HepG2 (cell line): ENCODE measurements around the gene HSPA1B. TPM values are rescaled to one million over a fixed set of nuclear protein-coding genes. Genes with fewer than 3 reads are reported as not detected.

Experiments
- ATF4 ChIP-seq, 2 experiments: fragments of 450-650 bp in 1 of 2; sonication (generic) in 1 of 2; formaldehyde crosslinking; IDR thresholded peaks; 2 replicates each; pipeline versions ENCODE4 v1.5.0 to v1.8.0; 2020 to 2022; ENCODE audit warnings: mild to moderate bottlenecking in 1 of 2, missing genetic modification reagents in 1 of 2
- ATF7-NPFF ChIP-seq: sonication (generic); formaldehyde crosslinking; IDR thresholded peaks from 2 replicates; pipeline ENCODE4 v1.8.1; 2023; ENCODE audit warnings: mild to moderate bottlenecking, low read depth, missing genetic modification reagents, moderate library complexity
- DBP ChIP-seq: sonication (generic); formaldehyde crosslinking; IDR thresholded peaks from 2 replicates; pipeline ENCODE4 v1.4.0; 2020; ENCODE audit warnings: missing genetic modification reagents; ENCODE audit errors: not compliant biosample characterization
- HNRNPH1 ChIP-seq: fragments of 200-400 bp; formaldehyde crosslinking; optimal IDR thresholded peaks from 2 replicates; pipeline ENCODE3; 2017; ENCODE audit warnings: mild to moderate bottlenecking, low read depth, low read length
- IKZF4 ChIP-seq: sonication (generic); formaldehyde crosslinking; IDR thresholded peaks from 2 replicates; pipeline ENCODE4 v1.5.1; 2020; ENCODE audit warnings: borderline replicate concordance, mild to moderate bottlenecking, low read depth, missing genetic modification reagents; ENCODE audit errors: not compliant biosample characterization
- IRF1 ChIP-seq: sonication (generic); formaldehyde crosslinking; IDR thresholded peaks from 2 replicates; pipeline ENCODE4 v1.4.0; 2020; ENCODE audit warnings: low read depth, mild to moderate bottlenecking, missing genetic modification reagents
- SRY ChIP-seq: sonication (generic); formaldehyde crosslinking; IDR thresholded peaks from 2 replicates; pipeline ENCODE4 v1.8.0; 2022; ENCODE audit warnings: mild to moderate bottlenecking, missing genetic modification reagents
- STAG1 ChIP-seq: sonication (generic); formaldehyde crosslinking; IDR thresholded peaks from 2 replicates; pipeline ENCODE4 v1.4.0; 2020; ENCODE audit warnings: missing genetic modification reagents
- TMF1 ChIP-seq: sonication (generic); formaldehyde crosslinking; IDR thresholded peaks from 2 replicates; pipeline ENCODE4 v1.8.1; 2022; ENCODE audit warnings: low read depth, missing genetic modification reagents
- ZBTB33 ChIP-seq: sonication (generic); formaldehyde crosslinking; IDR thresholded peaks from 2 replicates; pipeline ENCODE4 v1.4.0; 2020; ENCODE audit warnings: missing genetic modification reagents
- ZBTB38 ChIP-seq: sonication (generic); formaldehyde crosslinking; IDR thresholded peaks from 2 replicates; pipeline ENCODE4 v1.5.1; 2020; ENCODE audit warnings: mild to moderate bottlenecking, missing genetic modification reagents
- ZBTB7B ChIP-seq: sonication (generic); formaldehyde crosslinking; IDR thresholded peaks from 2 replicates; pipeline ENCODE4 v1.4.0; 2020; ENCODE audit warnings: missing genetic modification reagents
- ZNF562 ChIP-seq: sonication (generic); formaldehyde crosslinking; IDR thresholded peaks from 2 replicates; pipeline ENCODE4 v1.8.0; 2022; ENCODE audit warnings: missing genetic modification reagents, borderline replicate concordance
- ZNF577 ChIP-seq: sonication (generic); formaldehyde crosslinking; IDR thresholded peaks from 2 replicates; pipeline ENCODE4 v1.4.0; 2020; ENCODE audit warnings: mild to moderate bottlenecking, low read depth, missing genetic modification reagents, borderline replicate concordance
- ZNF580 ChIP-seq: IDR thresholded peaks from 2 replicates; pipeline ENCODE4 v1.6.1; 2016; ENCODE audit warnings: low read depth, borderline replicate concordance
- ZNF614 ChIP-seq: IDR thresholded peaks from 2 replicates; pipeline ENCODE4 v1.6.1; 2018; ENCODE audit warnings: missing biosample characterization, missing genetic modification reagents, inconsistent platforms, borderline replicate concordance
- ZNF784 ChIP-seq: sonication (generic); formaldehyde crosslinking; IDR thresholded peaks from 2 replicates; pipeline ENCODE4 v1.5.1; 2020; ENCODE audit warnings: missing genetic modification reagents, mild to moderate bottlenecking, borderline replicate concordance
- polyA plus RNA-seq, 8 experiments: library from polyadenylated mRNA; depleted of rRNA in 3 of 8; stranded (reverse) in 7 of 8; unstranded in 1 of 8; fragments of >200 nt; fragmentation: Illumina TruSeq in 4 of 8; extraction: Trizol in 4 of 8; gene quantifications; 2 replicates each; pipeline versions ENCODE4 v1.2.1 to v1.2.3, GENCODE V29; 2011 to 2016; ENCODE audit warnings: low read depth in 4 of 8, missing spikeins in 1 of 8, mixed read lengths in 1 of 8; ENCODE audit not compliant: insufficient read depth in 1 of 8
- total RNA-seq, 5 experiments: library from RNA; depleted of rRNA; stranded (reverse); fragments of >200 nt; fragmentation: Illumina TruSeq; extraction: Trizol; gene quantifications; 2 replicates each; pipeline ENCODE4 v1.2.3, GENCODE V29; 2016; ENCODE audit warnings: low read depth in 1 of 5

HSPA1B gene
- total and polyA plus RNA-seq, 2 of the 13 experiments (the other 11 are each of a cell fraction or from before 2014, with no cell fraction given): 26.0 to 186 TPM

- TF ChIP-seq DBP (CRISPR knock-in tag) (no peak), STAG1 (0 out of 2 replicates have a peak, but pooled peaks have one; percentile 13), ZBTB7B (no peak), SRY (CRISPR knock-in tag) (no peak; the same call in 1 of the 2 replicates), ZBTB38 (no peak), ZNF562 (CRISPR knock-in tag) (no peak), ZBTB33 (no peak), ZNF614 (CRISPR knock-in tag) (no peak), ZNF577 (no peak), ZNF580 (CRISPR knock-in tag) (no peak), HNRNPH1 (no peak), IRF1 (no peak), TMF1 (CRISPR knock-in tag) (no peak), ATF7-NPFF (CRISPR knock-in tag) (no peak), ZNF784 (CRISPR knock-in tag) (no peak), IKZF4 (CRISPR knock-in tag) (peak; percentile 20), ATF4 (CRISPR knock-in tag; IDR thresholded peaks at IDR 0.05) (0 out of 4 replicates have a peak, but pooled peaks of 1 of the 2 experiments have one; percentile 16)
Observed at GRCh38 chr6:31836474-31837368, 9.2 kb downstream of the HSPA1B start (continued).
